ENCODE results near the gene CLEC16A. TPM values are rescaled to one million over a fixed set of nuclear protein-coding genes. Genes with fewer than 3 reads are reported as not detected.

The CLEC16A gene
- polyA plus RNA-seq, 1 experiment, result 11.9 TPM

DNA sequence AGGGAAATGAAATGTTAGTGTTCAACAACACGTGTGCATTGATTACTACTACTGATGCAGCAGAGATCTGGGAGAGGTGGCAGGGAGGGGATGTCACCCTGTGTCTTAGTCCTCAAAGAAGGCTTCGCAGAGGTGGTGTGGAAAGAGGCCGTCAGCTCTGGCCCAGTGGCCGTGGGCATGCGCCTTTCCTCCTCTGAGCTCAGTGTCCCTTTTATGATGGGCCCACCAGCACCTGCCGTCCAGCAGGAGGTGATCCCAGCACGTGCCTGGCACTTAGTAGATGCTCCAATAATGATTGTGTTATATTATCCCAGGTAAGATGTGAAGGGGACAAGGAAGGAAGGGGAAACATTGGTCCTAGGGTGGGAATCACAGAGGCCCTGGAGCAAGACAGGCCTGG is 106.2 kb downstream of the CLEC16A start:
- ChIA-PET CTCF (no interaction called here), POLR2A (interaction anchor here (0.5 to 1.7 kb wide), 2 partner anchors 82 to 205 kb away, joined by 3 to 5 read pairs; no protein-coding TSS in a partner anchor)
- no peak overlapping the region for H3K4me3 ChIP-seq (ENCODE audit: low read depth, low read length)
- H3K9me3 ChIP-seq (ENCODE audit: control insufficient read depth, insufficient read depth, low read length), result no peaks in the 10 kb centered on the region
- no peak overlapping the region for H3K27ac ChIP-seq (ENCODE audit: low read depth, low read length)
- DNase-seq (ENCODE audit: low read depth, low spot score), result no peak
- H3K27me3 ChIP-seq (ENCODE audit: control insufficient read depth, insufficient read depth, low read length), result no peaks in the 10 kb centered on the region
- TF ChIP-seq, protein P1, sequence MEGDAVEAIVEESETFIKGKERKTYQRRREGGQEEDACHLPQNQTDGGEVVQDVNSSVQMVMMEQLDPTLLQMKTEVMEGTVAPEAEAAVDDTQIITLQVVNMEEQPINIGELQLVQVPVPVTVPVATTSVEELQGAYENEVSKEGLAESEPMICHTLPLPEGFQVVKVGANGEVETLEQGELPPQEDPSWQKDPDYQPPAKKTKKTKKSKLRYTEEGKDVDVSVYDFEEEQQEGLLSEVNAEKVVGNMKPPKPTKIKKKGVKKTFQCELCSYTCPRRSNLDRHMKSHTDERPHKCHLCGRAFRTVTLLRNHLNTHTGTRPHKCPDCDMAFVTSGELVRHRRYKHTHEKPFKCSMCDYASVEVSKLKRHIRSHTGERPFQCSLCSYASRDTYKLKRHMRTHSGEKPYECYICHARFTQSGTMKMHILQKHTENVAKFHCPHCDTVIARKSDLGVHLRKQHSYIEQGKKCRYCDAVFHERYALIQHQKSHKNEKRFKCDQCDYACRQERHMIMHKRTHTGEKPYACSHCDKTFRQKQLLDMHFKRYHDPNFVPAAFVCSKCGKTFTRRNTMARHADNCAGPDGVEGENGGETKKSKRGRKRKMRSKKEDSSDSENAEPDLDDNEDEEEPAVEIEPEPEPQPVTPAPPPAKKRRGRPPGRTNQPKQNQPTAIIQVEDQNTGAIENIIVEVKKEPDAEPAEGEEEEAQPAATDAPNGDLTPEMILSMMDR (IDR thresholded peaks at IDR 0.05; ENCODE audit: low read depth, low read length), result no peak

DNA sequence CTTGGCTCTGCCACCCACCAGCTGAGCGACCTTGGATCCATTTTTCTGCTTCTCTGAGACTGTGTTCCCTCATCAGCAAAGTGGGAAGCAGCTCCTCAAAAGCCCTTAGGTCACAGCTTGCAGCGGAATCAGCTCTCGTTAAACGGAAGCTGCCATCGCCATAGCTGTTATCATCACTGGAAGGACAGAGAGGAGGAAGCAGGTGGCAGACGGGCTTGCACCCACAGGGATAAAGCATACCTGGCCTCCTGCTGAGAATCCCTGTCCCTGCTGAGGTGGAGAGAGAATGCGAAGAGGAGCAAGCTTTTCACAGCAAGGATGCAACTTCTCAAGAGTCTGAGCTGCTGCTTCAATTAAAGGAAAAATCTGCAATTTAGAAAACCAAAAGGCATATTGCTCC is 106.6 kb downstream of the CLEC16A start:
- no peak for DNase-seq (ENCODE audit: low read depth, low spot score)
- TF ChIP-seq, protein P1 (IDR thresholded peaks at IDR 0.05; ENCODE audit: low read depth, low read length), result no peak
- Histone ChIP-seq H3K27ac (ENCODE audit: low read depth, low read length) (no peak overlapping the region), H3K9me3 (ENCODE audit: control insufficient read depth, insufficient read depth, low read length) (no peaks in the 10 kb centered on the region), H3K4me3 (ENCODE audit: low read depth, low read length) (no peak overlapping the region), H3K27me3 (ENCODE audit: control insufficient read depth, insufficient read depth, low read length) (no peaks in the 10 kb centered on the region)
- ChIA-PET POLR2A (interaction anchor here (0.5 to 1.7 kb wide), 2 partner anchors 82 to 204 kb away, joined by 3 to 5 read pairs; no protein-coding TSS in a partner anchor), CTCF (no interaction called here)

- no peak overlapping the region for H3K27ac ChIP-seq (ENCODE audit: low read depth, low read length)
- TF ChIP-seq, protein P1 (IDR thresholded peaks at IDR 0.05; ENCODE audit: low read depth, low read length), result no peak
- DNase-seq (ENCODE audit: low read depth, low spot score), result no peak
- H3K4me3 ChIP-seq (ENCODE audit: low read depth, low read length), result no peak overlapping the region
- ChIA-PET POLR2A (no interaction called here), CTCF (no interaction called here)
- H3K9me3 ChIP-seq (ENCODE audit: control insufficient read depth, insufficient read depth, low read length), result no peaks in the 10 kb centered on the region
- H3K27me3 ChIP-seq (ENCODE audit: control insufficient read depth, insufficient read depth, low read length), result no peaks in the 10 kb centered on the region
Observed at GRCh38 chr16:11051430-11051829, 107.1 kb downstream of the CLEC16A start.

GRCh38 chr16:11051879-11052808 is 107.8 kb downstream of the CLEC16A start:
- Histone ChIP-seq H3K27me3 (ENCODE audit: control insufficient read depth, insufficient read depth, low read length) (no peaks in the 10 kb centered on the region), H3K4me3 (ENCODE audit: low read depth, low read length) (no peak overlapping the region), H3K27ac (ENCODE audit: low read depth, low read length) (no peak overlapping the region), H3K9me3 (ENCODE audit: control insufficient read depth, insufficient read depth, low read length) (no peaks in the 10 kb centered on the region)
- POLR2A ChIA-PET, result no interaction called here
- CTCF ChIA-PET, result no interaction called here
- TF ChIP-seq, protein P1 (IDR thresholded peaks at IDR 0.05; ENCODE audit: low read depth, low read length), result no peak
- no peak for DNase-seq (ENCODE audit: low read depth, low spot score)

GRCh38 chr16:11053916-11054460 is 109.6 kb downstream of the CLEC16A start:
- Histone ChIP-seq H3K9me3 (ENCODE audit: control insufficient read depth, insufficient read depth, low read length) (no peaks in the 10 kb centered on the region), H3K27me3 (ENCODE audit: control insufficient read depth, insufficient read depth, low read length) (no peaks in the 10 kb centered on the region), H3K27ac (ENCODE audit: low read depth, low read length) (no peak overlapping the region), H3K4me3 (ENCODE audit: low read depth, low read length) (no peak overlapping the region)
- TF ChIP-seq, protein P1 (IDR thresholded peaks at IDR 0.05; ENCODE audit: low read depth, low read length), result no peak
- no peak for DNase-seq (ENCODE audit: low read depth, low spot score)
- POLR2A ChIA-PET, result interaction anchor here (0.6 kb wide), 1 partner anchor 10 kb away, joined by 3 read pairs; no protein-coding TSS in a partner anchor
- CTCF ChIA-PET, result interaction anchor here (0.7 kb wide), 1 partner anchor 135 kb away, joined by 3 read pairs; no protein-coding TSS in a partner anchor
